Measurements from ENCODE around the gene CCDC12.

DNA sequence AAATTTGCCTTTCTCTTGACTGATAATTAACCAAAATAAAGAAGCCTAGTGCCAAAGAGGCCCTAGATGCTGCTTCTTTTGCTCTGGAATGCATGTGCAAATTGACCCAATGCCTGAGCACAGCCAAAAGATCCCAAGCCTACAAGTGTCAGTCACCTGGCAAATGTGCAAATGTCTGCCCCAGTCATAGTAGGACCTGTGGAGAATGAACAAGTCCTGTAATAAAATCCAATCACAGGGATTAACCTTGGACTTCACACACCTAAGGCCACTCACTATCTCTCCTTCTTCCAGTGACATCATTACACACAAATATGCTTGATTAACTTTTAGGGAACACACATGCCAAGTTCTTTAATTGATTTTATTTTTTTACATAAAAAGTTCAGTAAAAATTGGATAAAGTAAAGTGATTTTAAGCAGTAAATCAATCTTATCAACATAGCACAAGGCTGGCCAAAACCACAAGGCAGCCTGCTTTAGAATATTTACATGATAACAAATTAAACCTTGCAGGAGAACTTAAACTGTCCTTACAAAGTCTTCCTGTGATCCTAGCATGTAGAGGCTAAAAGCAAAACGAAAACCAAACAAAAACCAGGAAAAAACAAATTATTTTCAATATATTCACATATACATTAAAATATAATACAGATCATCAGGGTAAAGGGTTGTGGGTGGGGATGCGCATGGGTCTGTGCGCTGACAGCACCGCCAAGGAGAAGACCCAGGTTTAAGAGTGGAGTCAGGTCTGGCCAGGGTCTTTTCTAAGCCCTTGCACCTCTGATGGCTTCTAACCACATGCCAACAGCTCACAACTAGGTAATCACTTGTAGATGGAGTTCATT, 39.8 kb upstream of the CCDC12 start:
- TF ChIP-seq EZH2 (IDR thresholded peaks at IDR 0.05) (no peak), POLR2AphosphoS5 (IDR thresholded peaks at IDR 0.05; ENCODE audit: borderline replicate concordance, low read depth, low read length) (no peak), FOXP2 (optimal IDR thresholded peaks at IDR 0.05; ENCODE audit: control extremely low read depth, extremely low read length, insufficient read depth) (no peak)

Measured in SK-N-MC (cell line).